HTERT RPE-1 (cell line): ENCODE results near the gene CEP85L.

Source experiments
- in situ Hi-C: fragments of 300-500 bp; cut with MboI; formaldehyde crosslinking; loops from 4 replicates; pipeline ENCODE4 v1.14.3; 2020; ENCODE audit warnings: low sequenced_read_pairs

The CEP85L gene

GRCh38 chr6:118625833-118626232 lies 25.6 kb downstream of the CEP85L start:
- in situ Hi-C loops: no loop called here

GRCh38 chr6:118621799-118622470 lies 29.5 kb downstream of the CEP85L start:
- in situ Hi-C loops: no loop called here

GRCh38 chr6:118620202-118620601 lies 31.2 kb downstream of the CEP85L start:
- in situ Hi-C loops: no loop called here

- in situ Hi-C loops: no loop called here
These were observed 32.6 kb downstream of the CEP85L start for GRCh38 chr6:118618676-118619377.

- in situ Hi-C loops: no loop called here
These were observed 34.0 kb downstream of the CEP85L start for GRCh38 chr6:118617417-118617816.

- in situ Hi-C loops: no loop called here
These were observed 40.1 kb downstream of the CEP85L start for GRCh38 chr6:118611334-118611733.

GRCh38 chr6:118606858-118607257 lies 44.5 kb downstream of the CEP85L start:
- in situ Hi-C loops: no loop called here

GRCh38 chr6:118606268-118606667 lies 45.1 kb downstream of the CEP85L start:
- in situ Hi-C loops: no loop called here

- in situ Hi-C loops: no loop called here
These were observed 48.0 kb downstream of the CEP85L start for GRCh38 chr6:118603372-118603771.

- in situ Hi-C loops: no loop called here
These were observed 49.1 kb downstream of the CEP85L start for GRCh38 chr6:118602300-118602699.

- in situ Hi-C loops: no loop called here
These were observed 53.1 kb downstream of the CEP85L start for GRCh38 chr6:118598324-118598723.

GRCh38 chr6:118597636-118598035 lies 53.8 kb downstream of the CEP85L start:
- in situ Hi-C loops: no loop called here

- in situ Hi-C loops: no loop called here
These were observed 54.5 kb downstream of the CEP85L start for GRCh38 chr6:118596774-118597320.

- in situ Hi-C loops: no loop called here
These were observed 56.5 kb downstream of the CEP85L start for GRCh38 chr6:118594877-118595276.

GRCh38 chr6:118591897-118592296 lies 59.5 kb downstream of the CEP85L start:
- in situ Hi-C loops: no loop called here

- in situ Hi-C loops: no loop called here
These were observed 61.6 kb downstream of the CEP85L start for GRCh38 chr6:118589649-118590365.

- in situ Hi-C loops: no loop called here
These were observed 62.2 kb downstream of the CEP85L start for GRCh38 chr6:118589186-118589585.

- in situ Hi-C loops: no loop called here
These were observed 62.8 kb downstream of the CEP85L start for GRCh38 chr6:118588626-118589025.

- in situ Hi-C loops: no loop called here
These were observed 64.5 kb downstream of the CEP85L start for GRCh38 chr6:118586746-118587485.

GRCh38 chr6:118584911-118585310 lies 66.5 kb downstream of the CEP85L start:
- in situ Hi-C loops: no loop called here

- in situ Hi-C loops: no loop called here
These were observed 69.9 kb downstream of the CEP85L start for GRCh38 chr6:118581489-118581959.
